Anterior cingulate cortex (tissue), 58 donors: ENCODE measurements around the gene ENG.
A peak's percentile ranks its signal among the peaks of the same experiment; 100 is the strongest.
"Not testable (repeated sequence)": the region's sequence is repeated elsewhere in the genome, so short reads cannot be mapped to it uniquely, and the experiment has no call there.

Experiments used
- DNase-seq, 58 donors: peaks; one replicate each; lab custom pipeline; 2025; lab: John Stamatoyannopoulos, UW

The ENG gene

DNA sequence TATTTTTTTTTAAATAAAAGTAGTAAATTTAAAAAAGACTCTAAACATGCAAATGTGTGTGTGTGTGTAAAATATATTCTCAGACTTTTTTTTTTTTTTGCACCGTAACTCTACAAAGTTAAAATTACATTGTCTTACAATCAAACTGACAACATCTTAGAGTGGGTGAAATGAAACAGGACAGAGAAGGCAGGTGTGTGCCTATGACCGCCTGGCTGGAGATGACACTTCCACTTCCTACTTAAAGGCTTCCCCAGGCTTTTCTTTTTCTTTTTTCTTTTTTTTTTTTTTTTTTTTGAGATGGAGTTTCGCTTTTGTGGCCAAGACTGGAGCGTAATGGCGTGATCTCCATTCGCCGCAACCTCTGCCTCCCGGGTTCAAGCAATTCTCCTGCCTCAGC is 25.7 kb upstream of the ENG start:
- no peak for DNase-seq

DNA sequence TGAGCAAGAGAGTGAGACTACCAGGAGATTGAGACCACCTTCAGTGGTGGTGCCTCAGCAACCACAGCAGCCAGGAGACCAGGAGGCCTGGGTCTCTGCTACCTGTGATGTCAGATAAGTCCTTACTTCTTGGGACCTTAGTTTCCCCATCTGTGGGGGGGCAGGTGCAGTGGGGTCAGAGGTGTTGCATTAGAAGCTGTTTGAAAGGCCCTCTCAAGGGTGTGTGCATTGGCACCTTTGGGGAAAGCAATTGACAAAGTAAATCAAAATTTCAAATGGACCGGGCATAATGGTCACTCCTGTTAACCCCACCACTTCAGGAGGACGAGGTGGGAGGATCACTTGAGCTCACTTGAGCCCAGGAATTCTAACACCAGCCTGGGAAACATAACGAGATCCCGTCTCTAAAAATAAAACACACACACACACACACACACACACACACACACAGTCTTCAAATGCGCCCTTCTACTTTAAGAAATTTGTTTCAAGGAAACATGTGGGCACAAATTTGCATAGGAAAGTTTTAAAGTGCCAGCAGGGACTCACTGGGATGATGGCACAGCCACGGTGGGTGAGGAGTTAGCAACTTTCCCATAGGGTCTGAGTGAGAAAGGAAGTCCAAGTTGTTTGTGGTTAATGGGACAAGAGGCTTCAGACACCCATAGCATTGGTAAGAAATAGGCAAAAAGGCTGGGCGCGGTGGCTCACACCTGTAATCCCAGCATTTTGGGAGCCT is 24.4 kb upstream of the ENG start:
- no peak for DNase-seq

- DNase-seq, result peak in 3 of 58 donors; percentile 27 to 45 (median 43)
These were observed 23.7 kb upstream of the ENG start for GRCh38 chr9:127878001-127878651.

- DNase-seq, result peak in 56 of 58 donors; percentile 32 to 90 (median 80)
These were observed 23.1 kb upstream of the ENG start, which contains the start of gene AK1 for GRCh38 chr9:127877566-127877998. TSS of gene AK1 (minus strand) at chr9:127877675. CDS start at chr9:127874617, 3,058 bp downstream.

GRCh38 chr9:127876764-127877562 is 22.5 kb upstream of the ENG start:
- DNase-seq, result peak in 17 of 58 donors; percentile 51 to 78 (median 62)

GRCh38 chr9:127876026-127876763 is 21.7 kb upstream of the ENG start:
- DNase-seq, result no peak

- DNase-seq, result no peak
These were observed 21.0 kb upstream of the ENG start for GRCh38 chr9:127875306-127875966.

- DNase-seq, result peak in 23 of 58 donors; percentile 6 to 72 (median 25)
These were observed 20.1 kb upstream of the ENG start for GRCh38 chr9:127874301-127875221.

DNA sequence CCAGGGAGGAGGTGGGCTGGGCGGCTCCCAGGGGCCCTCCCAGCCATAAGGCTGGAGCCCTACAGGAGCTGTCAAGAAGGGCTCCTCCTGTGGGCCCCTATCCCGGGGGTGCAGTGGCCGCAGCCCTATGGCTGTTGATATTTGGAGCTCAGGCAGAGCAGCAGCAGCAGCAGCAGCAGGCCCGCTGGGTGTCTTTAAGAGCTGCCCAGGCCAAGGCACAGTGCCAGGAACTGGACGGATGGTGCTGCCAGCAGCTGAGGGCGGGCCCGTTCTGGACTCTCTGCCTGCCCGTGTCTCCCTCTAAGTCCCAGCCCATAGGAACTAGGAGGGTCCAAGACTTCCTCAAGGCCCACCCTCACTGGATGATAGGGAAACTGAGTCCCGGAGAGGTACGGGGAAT is 19.4 kb upstream of the ENG start:
- DNase-seq, result peak in 55 of 58 donors; percentile 7 to 91 (median 73)

DNA sequence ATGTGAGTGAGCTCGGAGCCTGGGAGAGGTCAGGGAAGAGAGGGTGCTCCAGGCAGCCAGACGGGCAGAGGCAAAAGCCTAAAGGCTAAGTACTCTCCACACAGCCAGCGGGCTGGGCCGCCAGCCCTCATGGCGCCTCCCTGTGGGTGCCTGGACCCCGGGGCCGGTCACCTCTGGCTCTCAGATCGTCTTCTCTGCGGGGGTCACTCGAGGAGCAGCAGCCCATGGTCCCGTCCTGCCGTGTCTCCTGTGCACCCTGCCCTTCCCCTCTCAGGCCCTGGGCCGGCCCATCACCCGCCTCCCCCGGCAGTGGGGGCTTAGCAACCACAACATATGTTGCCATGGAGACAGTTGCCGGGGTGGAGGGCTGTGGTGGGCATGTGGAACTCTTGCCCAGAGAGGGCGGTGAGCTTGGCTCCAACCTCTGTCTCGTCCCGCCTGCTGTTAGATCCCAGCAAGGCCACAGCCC is 18.8 kb upstream of the ENG start:
- peak in 45 of 58 donors; percentile 20 to 86 (median 62) for DNase-seq

- no peak for DNase-seq
These were observed 18.1 kb upstream of the ENG start for GRCh38 chr9:127872369-127873222.

- no peak for DNase-seq
These were observed 17.1 kb upstream of the ENG start for GRCh38 chr9:127871531-127871930.

DNA sequence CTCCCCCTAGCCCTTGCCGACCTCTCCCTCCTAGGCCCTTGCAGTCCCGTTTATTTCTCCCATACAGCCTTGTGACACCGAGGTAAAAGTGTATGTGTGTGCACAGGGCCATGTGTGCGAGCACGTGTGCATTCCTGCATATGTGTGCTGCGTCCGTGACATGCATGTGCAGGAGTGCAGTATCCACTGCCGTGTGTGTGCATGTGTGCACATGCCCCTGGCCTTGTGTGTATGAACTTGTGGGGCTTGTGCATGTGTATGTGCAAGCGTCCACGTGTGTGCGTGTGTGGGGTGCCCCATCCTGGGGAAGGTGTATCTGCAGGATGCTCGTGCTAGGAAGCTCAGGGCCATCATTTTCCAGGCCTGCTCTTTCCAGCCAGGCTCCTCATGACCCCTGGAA is 16.4 kb upstream of the ENG start:
- no peak for DNase-seq

DNA sequence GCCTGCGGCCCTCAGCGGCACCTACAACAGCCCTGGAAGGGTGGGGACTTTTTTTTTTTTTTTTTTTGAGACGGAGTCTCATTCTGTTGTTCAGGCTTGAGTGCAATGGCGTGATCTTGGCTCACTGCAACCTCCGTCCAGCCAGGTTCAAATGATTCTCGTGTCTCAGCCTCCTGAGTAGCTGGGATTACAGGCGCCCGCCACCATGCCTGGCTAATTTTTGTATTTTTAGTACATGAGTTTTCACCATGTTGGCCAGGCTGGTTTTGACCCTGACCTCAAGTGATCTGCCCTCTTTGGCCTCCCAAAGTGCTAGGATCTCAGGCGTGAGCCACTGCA is 15.7 kb upstream of the ENG start:
- not testable (repeated sequence) for DNase-seq

DNA sequence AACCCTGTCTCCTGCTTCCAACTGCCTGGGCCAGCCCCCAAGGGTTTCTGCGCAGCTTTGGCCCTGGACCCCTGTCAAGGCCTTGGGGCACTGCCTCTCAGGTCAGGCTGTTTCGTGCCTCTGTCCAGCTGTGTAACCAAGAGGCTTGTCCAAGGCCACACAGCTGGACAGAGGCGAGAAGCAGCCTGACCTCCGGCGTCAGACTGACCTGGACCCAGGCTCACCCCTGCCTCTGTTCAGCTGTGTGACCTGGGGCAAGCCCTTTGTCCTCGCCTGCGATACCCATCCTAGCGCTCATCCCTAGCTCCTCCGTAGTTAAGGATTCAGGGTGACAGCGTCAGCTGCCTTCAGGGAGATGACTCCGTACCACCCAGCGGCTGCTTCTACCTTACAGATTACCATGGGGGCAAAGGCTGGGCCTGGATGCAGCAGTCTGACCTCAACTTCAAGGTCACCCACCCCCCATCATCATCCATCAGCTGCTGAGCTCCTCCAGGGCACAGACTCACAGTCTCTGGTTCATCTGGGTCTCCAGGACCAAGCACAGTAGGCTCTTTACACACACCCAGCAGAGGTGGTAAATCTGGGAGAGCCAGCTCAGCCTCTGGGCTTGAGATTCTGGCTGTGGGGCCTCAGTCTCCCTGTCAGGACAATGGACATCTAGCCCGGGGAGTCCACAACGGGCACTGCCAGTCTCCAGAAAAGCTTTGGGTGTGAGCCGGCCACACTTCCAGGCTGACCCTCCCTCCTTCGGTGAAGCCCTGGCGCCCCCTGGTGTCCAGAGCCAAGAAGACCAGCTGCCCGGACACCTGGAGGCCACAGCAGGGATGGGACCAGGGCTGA is 15.1 kb upstream of the ENG start:
- DNase-seq, result peak in 54 of 58 donors; percentile 10 to 83 (median 56)

GRCh38 chr9:127868278-127868902 is 13.9 kb upstream of the ENG start:
- no peak for DNase-seq
